Measurements from ENCODE around the gene TMEM185B.

DNA sequence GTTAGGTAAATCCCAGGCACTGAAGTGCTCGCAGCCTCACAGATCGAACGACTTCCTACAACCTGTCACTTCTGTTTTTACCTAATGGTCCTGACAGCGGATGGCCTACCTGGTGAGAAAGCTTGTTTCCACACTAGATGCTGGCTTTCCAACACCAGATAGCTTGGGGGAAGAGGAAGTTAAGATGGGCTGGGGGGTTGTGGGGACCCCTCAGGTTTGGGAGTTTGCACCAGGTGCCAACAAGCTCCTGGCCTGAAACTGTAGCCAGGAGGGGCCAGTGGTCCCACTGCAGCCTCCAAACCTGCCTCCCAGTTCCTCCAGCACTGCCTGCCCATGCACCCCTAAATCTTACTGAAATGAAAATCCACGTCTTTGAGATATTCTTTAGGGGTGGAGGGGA is 3.9 kb downstream of the TMEM185B start:
- TF ChIP-seq EP300 (IDR thresholded peaks at IDR 0.05) (no peak), POLR2AphosphoS5 (IDR thresholded peaks at IDR 0.05) (no peak)
- TF ChIP-seq, protein P1, sequence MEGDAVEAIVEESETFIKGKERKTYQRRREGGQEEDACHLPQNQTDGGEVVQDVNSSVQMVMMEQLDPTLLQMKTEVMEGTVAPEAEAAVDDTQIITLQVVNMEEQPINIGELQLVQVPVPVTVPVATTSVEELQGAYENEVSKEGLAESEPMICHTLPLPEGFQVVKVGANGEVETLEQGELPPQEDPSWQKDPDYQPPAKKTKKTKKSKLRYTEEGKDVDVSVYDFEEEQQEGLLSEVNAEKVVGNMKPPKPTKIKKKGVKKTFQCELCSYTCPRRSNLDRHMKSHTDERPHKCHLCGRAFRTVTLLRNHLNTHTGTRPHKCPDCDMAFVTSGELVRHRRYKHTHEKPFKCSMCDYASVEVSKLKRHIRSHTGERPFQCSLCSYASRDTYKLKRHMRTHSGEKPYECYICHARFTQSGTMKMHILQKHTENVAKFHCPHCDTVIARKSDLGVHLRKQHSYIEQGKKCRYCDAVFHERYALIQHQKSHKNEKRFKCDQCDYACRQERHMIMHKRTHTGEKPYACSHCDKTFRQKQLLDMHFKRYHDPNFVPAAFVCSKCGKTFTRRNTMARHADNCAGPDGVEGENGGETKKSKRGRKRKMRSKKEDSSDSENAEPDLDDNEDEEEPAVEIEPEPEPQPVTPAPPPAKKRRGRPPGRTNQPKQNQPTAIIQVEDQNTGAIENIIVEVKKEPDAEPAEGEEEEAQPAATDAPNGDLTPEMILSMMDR (IDR thresholded peaks at IDR 0.05): no peak
